NK-92 (cell line): ENCODE data around the gene SIGLEC10.
A peak's percentile ranks its signal among the peaks of the same experiment; 100 is the strongest.

Experiments used
- DNase-seq: peaks from one replicate; lab custom pipeline; 2025; ENCODE audit not compliant: unreplicated experiment; lab: John Stamatoyannopoulos, UW

Gene SIGLEC10

GRCh38 chr19:51394050-51394836, 23.2 kb downstream of the SIGLEC10 start:
- peak; percentile 72 for DNase-seq

- no peak for DNase-seq
Observed at GRCh38 chr19:51392701-51393100, 24.7 kb downstream of the SIGLEC10 start.

DNA sequence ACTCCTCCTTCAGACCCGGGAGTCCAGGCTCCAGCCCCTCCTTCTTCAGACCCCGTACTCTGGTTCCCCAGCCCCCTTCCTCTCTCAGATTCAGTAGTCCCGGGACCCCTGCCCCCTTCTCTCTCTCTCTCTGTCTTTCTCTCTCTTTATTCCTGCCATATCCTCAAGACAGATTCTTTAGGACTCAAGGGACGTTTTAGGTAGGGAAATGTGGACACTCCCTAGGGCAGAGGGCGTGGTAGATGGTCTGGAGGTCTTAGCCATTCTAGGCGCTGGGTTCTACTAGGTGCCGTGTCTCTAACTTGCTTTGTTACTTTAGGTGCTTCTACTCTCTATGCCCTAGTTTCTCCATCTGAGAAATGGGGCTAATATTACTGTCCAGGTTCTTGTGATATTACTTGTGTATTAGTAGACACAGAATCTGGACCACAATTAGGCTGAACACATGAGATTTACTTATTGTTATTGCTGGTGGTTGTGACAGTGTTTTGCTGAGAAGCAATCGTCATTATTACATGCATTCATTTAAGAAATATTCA, 26.3 kb downstream of the SIGLEC10 start:
- DNase-seq, result no peak

DNA sequence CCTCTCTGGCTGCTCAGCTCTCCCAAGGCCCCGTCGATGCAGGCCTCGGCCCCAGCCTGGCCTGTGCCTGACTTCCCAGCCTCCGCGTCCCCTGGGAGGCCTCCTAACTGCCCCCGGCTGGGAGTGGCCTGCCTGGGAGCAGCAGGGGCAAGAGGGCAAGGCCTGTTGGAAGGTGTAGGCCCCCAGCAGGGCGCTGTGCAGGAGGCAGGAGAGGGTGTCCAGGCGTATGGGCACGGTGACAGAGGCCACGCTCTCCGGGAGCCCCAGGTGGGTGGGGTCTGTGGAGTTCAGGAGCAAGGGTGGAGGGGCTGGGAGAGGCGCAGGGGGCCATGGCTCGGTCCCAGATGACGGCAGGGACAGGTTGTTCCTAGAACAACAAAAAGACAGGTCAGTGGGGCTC, 28.3 kb downstream of the SIGLEC10 start:
- DNase-seq, result no peak

DNA sequence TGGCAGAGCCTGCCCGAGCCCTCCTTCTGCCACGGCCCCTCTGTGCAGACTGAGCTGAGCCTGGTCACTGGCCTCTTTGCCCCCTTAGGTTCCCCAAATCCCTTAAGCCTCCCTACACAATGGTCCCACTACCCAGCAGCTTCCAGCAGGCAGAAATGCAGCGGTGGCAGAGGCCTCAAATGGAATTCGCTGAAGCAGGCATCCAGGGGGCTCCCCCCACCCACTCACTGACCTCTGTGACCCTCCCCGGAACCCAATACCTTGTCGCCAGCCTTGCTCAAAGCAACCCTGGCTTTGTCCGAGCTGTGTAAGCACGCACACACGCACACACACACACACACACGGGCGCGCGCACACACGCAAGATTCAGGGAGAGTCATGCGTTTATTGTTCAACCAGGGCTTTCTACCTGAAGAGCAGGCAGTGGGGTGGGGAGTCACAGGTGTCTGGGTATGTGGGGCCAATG, 29.5 kb downstream of the SIGLEC10 start, which contains the start of gene LIM2:
Gene LIM2, minus strand, starts transcription at position 51 of the 466 bp plus-strand sequence. CDS start 531 bp downstream, outside the sequence.
- no peak for DNase-seq

DNA sequence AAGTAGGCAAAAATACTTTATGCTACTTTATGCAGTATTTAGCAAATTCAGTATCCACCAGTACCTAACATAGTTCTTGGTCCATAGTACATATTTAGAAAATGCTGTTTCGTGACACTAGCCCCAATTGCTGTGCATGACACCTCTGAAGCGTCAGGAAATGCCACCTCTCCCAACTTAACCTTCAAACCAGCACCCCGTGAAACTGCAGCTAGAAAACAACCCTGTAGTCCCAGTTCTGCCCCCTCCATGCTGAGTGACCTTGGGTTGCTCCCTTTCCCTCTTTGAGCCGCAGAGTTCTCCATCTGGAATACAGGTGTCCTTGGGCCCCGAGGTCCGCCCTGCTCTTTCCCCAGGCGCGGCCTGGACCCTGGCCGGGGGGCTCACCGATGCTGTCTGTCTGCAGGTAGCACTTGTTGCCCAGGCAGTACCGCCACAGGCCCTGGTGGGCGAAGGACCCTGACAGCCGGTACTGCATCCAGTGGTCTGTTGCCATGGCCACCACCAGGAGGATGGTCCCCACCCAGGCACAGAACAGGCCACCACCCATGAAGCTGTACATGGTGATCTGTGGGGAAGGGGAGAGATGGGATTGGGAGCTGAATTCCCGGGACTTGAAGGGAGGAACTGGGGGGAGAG, 30.4 kb downstream of the SIGLEC10 start:
- DNase-seq, result no peak

DNA sequence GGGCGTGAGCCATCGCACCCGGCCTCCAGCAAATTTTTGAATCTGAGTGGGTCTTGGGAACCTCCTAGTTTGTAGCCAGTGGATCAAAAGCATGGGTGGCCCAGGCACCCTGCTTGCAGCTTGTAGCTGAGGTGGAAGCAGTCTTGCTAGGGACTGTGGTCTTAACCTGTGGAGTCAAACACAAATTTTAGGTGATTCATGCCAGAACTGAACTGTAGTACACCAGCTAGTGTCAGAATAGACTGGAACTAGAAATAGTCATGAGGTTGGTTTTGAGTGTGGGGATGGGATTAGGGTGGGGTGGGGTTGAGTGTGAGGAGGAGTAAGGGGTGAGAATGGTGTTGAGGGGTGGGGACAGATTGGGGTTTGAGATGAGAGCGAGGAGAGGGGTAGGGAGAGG, 35.4 kb downstream of the SIGLEC10 start:
- DNase-seq, result no peak

DNA sequence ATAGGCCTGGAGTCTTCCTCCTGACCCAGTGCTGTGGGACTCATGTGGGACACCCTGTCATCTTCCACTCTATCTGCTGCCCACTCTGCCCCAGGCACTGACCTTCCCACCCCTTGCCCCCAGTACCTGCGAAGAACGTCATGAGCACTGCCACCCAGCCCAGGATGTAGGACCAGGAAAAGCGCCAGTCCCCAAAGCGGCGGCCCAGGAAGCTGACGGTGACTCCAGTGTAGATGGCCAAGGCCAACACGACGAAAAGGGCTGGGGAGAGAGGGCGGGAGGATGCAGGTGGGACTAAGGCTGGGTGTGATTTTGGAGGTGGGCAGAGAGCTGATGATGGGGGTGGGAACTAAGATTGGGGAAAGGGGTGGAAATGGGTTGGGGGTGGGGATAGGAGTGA, 37.1 kb downstream of the SIGLEC10 start:
- DNase-seq, result no peak

- DNase-seq, result no peak
Observed at GRCh38 chr19:51377422-51377821, 40.0 kb downstream of the SIGLEC10 start.

DNA sequence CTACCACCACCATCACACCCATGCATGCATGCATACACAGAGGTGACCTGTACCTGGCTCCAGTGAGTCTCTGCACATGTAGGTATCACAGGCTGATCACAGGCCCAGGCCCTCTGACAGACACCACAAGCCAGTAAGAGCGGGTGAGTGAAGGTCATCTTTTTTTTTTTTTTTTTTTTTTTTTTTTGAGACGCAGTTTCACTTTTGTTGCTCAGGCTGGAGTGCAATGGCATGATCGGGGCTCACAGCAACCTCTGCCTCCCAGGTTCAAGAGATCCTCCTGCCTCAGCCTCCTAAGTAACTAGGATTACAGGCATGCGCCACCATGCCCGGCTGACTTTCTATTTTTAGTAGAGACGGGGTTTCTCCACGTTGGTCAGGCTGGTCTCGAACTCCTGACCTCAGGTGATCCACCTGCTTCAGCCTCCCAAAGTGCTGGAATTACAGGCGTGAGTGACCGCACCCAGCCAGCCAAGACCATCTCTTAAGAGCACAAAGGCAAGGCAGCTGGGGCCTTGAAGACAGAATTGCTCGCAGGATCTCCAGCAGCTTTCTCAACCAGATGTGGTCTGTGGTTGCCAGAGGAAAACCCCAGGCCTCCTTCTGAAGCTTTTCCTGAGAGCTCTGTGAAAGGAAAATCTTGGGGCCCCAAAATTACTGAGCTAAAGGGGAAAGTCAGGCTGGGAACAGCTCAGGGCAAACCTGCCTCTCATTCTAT, 41.8 kb downstream of the SIGLEC10 start:
- no peak for DNase-seq

DNA sequence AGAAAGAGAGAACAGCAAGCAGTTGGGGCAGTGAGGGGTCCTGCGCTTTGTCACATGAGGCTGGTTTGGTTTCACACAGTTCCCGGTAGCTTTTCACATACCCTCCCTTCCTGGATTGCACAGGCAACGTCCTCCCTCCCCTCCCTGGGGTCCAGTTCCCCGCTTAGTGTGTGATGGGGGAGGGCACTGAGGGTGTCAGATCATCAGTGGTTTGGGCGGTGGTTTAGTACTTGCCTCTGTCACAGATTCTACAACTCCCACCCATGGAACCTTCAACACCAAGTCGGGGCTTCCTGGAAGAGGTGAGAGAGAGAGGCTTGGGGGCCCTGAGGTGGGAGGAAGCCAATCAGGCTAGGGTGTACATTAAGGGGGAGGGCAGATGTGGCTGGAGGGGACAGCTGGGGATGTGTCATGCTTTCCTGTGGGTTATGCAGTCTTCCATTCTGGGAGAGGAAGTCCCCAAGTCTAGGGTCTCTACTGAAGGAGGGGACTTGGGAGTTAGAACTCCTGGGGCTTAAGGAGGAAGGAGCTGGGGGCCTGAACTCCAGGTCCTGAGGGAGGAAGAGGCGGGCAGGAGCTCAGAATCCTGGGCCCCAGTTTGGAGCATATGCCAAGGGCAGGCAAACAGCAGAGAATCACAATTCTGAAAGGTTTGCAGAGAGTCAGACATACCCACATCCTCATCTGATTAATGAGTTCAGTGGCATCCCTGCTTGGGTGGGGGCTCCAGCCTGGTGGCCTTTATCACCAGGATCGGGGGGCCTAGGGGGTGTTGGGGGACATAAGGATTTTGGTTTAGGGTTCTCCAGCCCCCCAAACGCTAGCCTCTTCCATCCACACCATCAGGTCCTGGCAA, 44.6 kb downstream of the SIGLEC10 start, which contains the start of gene NKG7:
Gene NKG7, minus strand, starts transcription at position 6 of the 856 bp plus-strand sequence. CDS start 119 bp downstream, outside the sequence.
- no peak for DNase-seq

DNA sequence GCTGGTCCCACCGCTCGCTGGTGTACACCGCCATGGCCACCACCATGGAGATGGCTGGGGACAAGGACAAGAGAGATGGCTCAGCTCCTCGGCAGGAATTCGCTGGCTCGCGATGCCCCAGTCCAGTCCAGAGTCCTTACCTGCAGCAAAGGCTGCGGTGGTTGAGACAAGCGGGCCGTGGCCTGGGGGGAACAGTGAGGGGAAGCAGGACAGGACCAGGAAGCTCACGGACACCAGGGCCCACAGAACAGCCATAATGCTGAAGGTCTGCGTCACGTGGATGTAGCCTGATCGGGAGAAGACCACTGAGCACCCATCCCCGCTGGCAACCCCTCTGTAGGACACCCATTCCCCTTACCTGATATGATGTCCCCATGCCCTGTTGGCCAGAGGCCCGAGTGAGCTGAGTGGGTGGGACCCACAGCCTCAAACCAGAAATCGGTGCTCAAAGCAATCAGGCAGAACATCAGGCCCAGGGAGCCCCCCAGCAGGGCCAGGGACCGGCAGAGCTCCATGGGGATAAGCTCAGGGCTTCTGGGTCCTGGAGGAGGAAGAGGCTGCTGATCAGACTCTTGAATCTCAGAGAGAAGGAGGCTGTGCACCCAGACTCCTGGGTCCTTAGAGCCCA, 45.3 kb downstream of the SIGLEC10 start:
- DNase-seq, result no peak

- no peak for DNase-seq
Observed at GRCh38 chr19:51371186-51371690, 46.2 kb downstream of the SIGLEC10 start.

- no peak for DNase-seq
Observed at GRCh38 chr19:51370230-51370629, 47.2 kb downstream of the SIGLEC10 start.

- DNase-seq, result no peak
Observed at GRCh38 chr19:51368366-51369282, 48.8 kb downstream of the SIGLEC10 start, which contains the start of gene CLDND2. TSS of gene CLDND2 (minus strand) at chr19:51369003. CDS start at chr19:51368577, 426 bp downstream.

GRCh38 chr19:51367565-51368365, 49.7 kb downstream of the SIGLEC10 start:
- peak; percentile 79 for DNase-seq

GRCh38 chr19:51367255-51367564, 50.2 kb downstream of the SIGLEC10 start:
- no peak for DNase-seq
